Adipose tissue (tissue), 3 donors: Measurements from ENCODE around the gene RASGEF1C. TPM values are rescaled to one million over a fixed set of nuclear protein-coding genes. Genes with fewer than 3 reads are reported as not detected.

Source experiments
- H3K27ac ChIP-seq: one replicate; pipeline ENCODE4 v1.5.1; 2013; ENCODE audit warnings: low read depth, low read length
- WGBS, 3 donors: extraction: QIAGEN DNeasy Blood & Tissue Kit; methylation state at CpG; one replicate each; pipeline ENCODE4 v1.1.7; 2013; 5-methylcytosine and 5-hydroxymethylcytosine counted together
- polyA plus RNA-seq, 3 donors: library from polyadenylated mRNA; stranded (reverse); fragments of 200-250 nt; gene quantifications; one replicate each; pipeline ENCODE4 v1.2.3, GENCODE V29; 2013
- donor health status: healthy with polysubstance abuse.
- donor health status: Bipolar disorder and iron deficiency.
- donor health status: healthy.

RASGEF1C gene
- polyA plus RNA-seq, result under 1 TPM in 2 of 3 donors, not detected in 1; 0.09 TPM

GRCh38 chr5:180209137-180209581 lies at the start of gene RASGEF1C:
TSS of gene RASGEF1C (minus strand) at chr5:180209211. CDS start at chr5:180138052, 71,159 bp downstream.
- H3K27ac ChIP-seq, result no peak within 1 kb of the TSS
- WGBS, 3 donors, result 4 to 5% (median 5%) methylated on average over 27 to 54 of the region's 55 CpGs

DNA sequence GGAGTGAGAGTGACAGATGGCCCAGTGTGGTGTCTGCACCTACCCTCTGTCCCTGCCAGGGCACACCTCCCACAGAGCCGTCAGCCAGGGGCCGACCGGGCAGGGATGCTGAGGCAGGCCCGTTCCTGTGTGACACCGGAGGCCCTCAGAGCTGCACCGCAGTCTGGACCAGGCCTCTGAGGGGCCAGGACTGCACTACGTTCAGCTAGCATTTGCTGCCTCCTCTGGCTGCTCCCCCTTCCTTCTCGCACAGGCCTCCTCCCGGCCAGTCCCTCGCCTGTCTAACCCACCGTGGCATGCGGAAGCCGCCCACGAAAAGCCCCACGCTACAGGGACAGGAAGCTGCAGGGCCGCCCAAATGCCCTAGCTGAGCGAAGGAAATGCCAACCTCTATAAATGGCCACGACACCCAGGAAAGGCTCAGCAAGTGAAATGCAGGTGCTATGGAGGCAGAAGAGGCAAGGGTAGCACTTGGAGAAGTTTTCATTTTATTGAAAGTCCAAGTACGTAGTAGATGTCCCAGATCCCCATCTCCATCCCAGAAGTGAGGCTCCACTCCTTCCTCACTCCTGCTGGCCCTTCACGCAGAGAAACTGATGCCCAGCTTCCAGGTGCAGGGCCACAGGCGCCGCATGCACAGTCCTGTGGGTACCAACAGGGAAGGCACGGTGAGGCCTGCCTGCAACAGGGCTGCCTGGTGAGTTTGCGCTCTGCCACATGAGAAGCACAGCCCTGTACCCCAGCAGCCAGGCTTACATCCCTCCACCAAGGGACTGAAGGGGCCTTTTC lies 44.2 kb upstream of the RASGEF1C start:
- H3K27ac ChIP-seq, result no peak overlapping the region
- 93 to 98% (median 97%) methylated on average over 24 of the region's 24 CpGs for WGBS, 3 donors

DNA sequence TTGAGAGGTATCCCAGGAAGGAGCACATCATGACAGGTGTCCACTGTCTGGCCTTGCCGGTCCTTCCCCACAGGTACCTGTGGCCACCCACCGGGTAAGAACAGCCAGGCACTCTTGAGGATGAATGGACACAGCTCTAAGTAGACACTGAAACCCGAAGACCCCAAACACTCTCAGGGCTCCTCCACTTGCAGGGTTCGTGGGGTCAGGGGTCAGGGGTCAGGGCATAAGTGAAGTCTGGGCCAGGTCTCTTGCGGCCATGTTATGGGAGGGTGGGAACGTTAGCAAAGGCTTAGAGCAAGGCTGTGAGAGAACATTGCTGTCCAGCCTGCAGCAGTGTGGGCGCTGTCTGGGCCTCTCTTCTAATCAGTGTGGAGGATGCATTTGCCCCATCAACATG lies 42.9 kb upstream of the RASGEF1C start:
- H3K27ac ChIP-seq, result no peak overlapping the region
- 96 to 99% (median 98%) methylated on average over 7 of the region's 7 CpGs for WGBS, 3 donors

- 91 to 96% (median 95%) methylated on average over 9 of the region's 9 CpGs for WGBS, 3 donors
- H3K27ac ChIP-seq, result no peak overlapping the region
Observed at GRCh38 chr5:180251141-180251540, 42.1 kb upstream of the RASGEF1C start.

DNA sequence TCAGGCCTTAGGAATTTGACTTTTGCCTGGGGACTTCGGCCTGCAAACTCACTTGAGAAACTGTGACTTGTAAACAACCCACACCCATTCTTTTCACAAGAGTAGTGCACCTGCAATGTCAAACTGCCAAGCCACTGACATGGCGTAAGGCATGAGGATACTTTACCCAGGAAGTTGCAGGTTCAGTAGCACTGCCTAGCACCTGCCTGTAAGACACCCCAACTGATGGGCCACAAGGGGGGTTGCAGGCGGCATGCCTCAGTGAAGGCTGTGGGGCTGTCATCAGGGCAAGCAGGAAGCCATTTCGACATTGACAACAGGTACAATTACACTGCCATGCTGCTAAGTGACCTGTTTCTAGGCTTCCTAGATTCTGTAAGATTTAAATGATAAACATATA lies 41.3 kb upstream of the RASGEF1C start:
- no peak overlapping the region for H3K27ac ChIP-seq
- 89 to 95% (median 94%) methylated on average over 4 of the region's 4 CpGs for WGBS, 3 donors

DNA sequence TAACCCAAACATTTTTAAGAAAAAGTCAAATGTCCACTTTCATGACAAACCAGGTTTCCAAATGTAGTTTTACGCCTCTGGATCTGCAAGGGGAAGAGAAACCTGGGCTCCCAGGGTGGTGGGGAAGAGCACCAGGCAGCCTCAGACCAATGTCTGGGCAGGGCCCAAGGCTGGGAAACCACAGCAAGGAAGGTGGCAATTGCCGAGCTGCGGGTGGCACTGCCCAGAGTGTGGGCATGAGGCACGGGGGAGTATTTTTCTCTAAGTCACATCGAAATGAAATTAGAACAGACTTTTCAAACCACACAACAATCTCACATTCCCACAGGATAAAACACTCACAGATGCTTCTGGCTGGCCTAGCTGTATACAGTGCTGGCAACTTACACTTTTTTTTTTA lies 32.6 kb upstream of the RASGEF1C start:
- 96% methylated on average over 5 of the region's 5 CpGs for WGBS, 3 donors

GRCh38 chr5:180238631-180239030 lies 29.6 kb upstream of the RASGEF1C start:
- H3K27ac ChIP-seq, result no peak overlapping the region
- WGBS, 3 donors, result 98 to 99% (median 98%) methylated on average over 2 of the region's 2 CpGs

More for the DNA sequence above, 32.6 kb upstream of the RASGEF1C start:
- H3K27ac ChIP-seq, result no peak overlapping the region

DNA sequence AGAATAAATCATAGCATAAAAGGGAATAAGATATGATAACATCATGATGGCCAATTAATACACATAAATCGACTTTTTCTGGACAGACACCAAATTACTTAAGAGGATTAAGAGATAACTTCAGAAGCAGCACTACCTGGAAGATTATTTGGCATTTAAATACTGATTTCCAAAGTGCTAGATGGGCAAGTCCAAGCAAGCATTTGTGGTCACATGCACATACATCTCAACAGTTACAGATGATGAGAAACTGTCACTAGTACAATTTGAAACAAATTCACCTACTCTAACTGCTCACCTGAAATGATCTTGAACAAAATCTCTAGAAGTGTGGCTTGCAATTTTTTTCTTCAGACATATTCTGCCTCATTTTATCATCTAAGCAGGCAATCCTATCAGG lies 26.8 kb upstream of the RASGEF1C start:
- H3K27ac ChIP-seq, result no peak overlapping the region
- 95 to 98% (median 97%) methylated on average over 1 of the region's 1 CpG for WGBS, 3 donors

- no peak overlapping the region for H3K27ac ChIP-seq
- WGBS, 3 donors, result 88 to 90% (median 88%) methylated on average over 5 of the region's 5 CpGs
Observed at GRCh38 chr5:180235077-180235476, 26.1 kb upstream of the RASGEF1C start.

- 93 to 98% (median 98%) methylated on average over 15 of the region's 15 CpGs for WGBS, 3 donors
- no peak overlapping the region for H3K27ac ChIP-seq
Observed at GRCh38 chr5:180234271-180234670, 25.3 kb upstream of the RASGEF1C start.

GRCh38 chr5:180233729-180234128 lies 24.7 kb upstream of the RASGEF1C start:
- H3K27ac ChIP-seq, result no peak overlapping the region
- 60 to 92% (median 86%) methylated on average over 11 of the region's 11 CpGs for WGBS, 3 donors

DNA sequence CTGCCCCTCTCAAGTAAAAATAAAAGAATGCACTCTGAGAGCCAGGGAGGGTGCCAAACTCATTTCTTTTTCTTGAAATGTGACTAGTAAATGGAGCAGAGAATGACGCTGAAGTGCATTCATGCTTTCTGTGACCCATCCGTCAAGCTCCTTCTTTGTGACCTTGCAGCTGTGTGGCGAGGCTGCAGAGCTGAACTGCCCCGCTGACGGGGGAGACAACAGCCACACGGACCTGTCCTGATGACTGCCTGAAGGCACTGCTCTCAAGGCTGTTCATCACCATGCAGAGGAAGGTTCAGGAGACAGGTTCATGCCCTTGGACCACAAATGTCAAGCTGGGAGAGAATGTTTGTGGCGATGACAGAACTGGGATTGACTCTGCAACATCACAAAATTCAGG lies 21.0 kb upstream of the RASGEF1C start:
- 80 to 91% (median 80%) methylated on average over 7 of the region's 7 CpGs for WGBS, 3 donors
- no peak overlapping the region for H3K27ac ChIP-seq

DNA sequence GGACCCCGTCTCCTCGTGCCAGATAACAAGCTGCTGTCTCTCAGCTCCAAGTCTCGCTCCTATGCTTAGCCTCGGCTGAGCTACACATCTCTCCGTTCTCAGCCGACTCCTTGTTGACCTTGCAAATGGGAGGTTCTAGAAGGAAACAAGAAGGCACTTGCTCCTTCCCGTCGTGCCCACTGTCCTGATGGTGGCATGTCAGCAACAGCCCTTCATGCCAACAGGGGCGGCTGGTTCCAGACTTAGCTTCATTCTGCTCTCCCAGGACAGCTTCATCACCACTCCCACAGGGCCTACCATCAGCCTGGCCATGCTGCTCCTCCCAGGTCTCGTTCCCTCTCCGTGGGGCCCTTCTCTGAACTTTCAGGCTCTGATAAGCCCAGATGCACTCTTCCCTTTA lies 13.0 kb upstream of the RASGEF1C start:
- no peak overlapping the region for H3K27ac ChIP-seq
- WGBS, 3 donors, result 94 to 96% (median 95%) methylated on average over 11 of the region's 11 CpGs

GRCh38 chr5:180217797-180218196 lies 8.8 kb upstream of the RASGEF1C start:
- no peak overlapping the region for H3K27ac ChIP-seq
- WGBS, 3 donors, result 94 to 96% (median 95%) methylated on average over 5 of the region's 5 CpGs

DNA sequence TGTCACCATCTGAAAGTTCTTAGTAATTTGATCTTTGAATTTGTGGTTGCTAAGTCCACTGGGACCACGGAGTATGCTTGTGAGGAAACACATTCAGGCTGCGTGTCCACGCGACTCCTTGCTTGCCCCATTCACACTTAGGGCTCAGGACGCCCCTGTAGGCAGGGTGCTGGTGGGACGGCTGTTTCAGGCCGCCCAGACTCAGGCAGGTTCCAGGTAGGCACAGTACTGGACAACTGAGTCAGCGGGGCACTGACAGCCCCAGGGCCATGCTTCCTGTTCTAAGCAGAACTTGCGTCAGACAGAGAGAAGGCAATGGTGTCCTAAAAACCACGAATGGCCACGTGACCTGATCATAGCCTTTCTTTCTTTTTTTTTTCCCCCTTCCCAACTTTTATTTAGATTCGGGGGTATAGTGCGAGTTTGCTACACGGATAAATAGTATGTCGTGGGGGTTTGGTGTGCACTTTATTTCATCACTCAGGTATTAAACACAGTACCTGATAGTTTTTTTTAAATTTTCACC lies 7.7 kb upstream of the RASGEF1C start:
- H3K27ac ChIP-seq, result no peak overlapping the region
- WGBS, 3 donors, result 87 to 93% (median 88%) methylated on average over 15 of the region's 15 CpGs

GRCh38 chr5:180215783-180216630 lies 7.0 kb upstream of the RASGEF1C start:
- no peak overlapping the region for H3K27ac ChIP-seq
- 87 to 94% (median 88%) methylated on average over 34 of the region's 34 CpGs for WGBS, 3 donors

GRCh38 chr5:180214870-180215770 lies 6.1 kb upstream of the RASGEF1C start:
- WGBS, 3 donors, result 91 to 94% (median 91%) methylated on average over 21 of the region's 21 CpGs
- no peak overlapping the region for H3K27ac ChIP-seq

DNA sequence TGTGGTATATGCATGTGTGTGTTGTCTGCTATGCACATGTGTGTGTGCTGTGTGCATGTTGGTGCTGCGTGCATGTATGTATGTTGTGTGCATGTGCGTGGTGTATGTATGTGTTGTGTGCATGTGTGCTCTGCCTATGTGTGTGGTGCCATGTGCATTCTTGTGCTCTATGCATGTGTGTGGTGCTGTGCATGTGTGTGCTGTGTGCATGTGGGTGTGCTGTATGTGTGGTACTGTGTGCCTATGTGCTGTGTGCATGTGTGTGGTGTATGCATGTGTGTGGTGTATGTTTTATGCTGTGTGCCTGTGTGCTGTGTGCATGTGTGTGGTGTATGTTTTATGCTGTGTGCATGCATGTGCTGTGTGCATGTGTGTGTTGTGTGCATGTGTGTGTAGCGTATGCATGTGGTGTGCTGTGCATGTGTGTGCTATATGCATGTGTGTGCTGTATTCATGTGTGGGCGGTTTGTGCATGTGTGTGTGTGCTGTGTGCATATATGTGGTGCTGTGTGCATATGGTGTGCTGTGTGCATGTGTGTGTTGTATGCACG lies 4.7 kb upstream of the RASGEF1C start:
- 87 to 91% (median 89%) methylated on average over 5 of the region's 5 CpGs for WGBS, 3 donors
- H3K27ac ChIP-seq, result no peak overlapping the region
